HG03354 (cell line): Measurements from ENCODE around the gene LBX2.
"Not testable (repeated sequence)": the region's sequence is repeated elsewhere in the genome, so short reads cannot be mapped to it uniquely, and the experiment has no call there.

Experiments used
- ATAC-seq: cut with Tn5 transposase; IDR thresholded peaks from one replicate; pipeline ENCODE4 v1.9.1; 2021; ENCODE audit warnings: mild to moderate bottlenecking; ENCODE audit not compliant: unreplicated experiment, poor library complexity, severe bottlenecking

LBX2 gene

DNA sequence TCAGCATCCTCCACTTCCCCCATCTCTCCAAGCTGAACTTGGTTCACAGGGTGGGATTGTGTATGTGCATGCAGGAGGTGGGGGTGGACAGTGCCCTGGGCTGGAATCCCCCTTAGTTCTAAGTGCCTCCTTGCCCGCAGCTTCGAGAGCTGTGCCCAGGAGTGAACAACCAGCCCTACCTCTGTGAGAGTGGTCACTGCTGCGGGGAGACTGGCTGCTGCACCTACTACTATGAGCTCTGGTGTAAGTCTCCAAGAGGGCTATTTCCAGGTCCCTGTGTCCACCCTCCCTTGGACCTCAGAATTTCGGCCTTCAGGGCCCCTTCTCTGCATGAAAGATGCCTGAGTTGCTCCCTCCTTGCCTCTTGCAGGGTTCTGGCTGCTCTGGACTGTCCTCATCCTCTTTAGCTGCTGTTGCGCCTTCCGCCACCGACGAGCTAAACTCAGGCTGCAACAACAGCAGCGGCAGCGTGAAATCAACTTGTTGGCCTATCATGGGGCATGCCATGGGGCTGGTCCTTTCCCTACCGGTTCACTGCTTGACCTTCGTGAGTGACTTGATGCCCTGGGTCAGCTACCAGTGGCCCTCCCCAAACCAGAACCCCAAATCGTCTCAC lies 39.8 kb downstream of the LBX2 start:
- ATAC-seq: not testable (repeated sequence)

DNA sequence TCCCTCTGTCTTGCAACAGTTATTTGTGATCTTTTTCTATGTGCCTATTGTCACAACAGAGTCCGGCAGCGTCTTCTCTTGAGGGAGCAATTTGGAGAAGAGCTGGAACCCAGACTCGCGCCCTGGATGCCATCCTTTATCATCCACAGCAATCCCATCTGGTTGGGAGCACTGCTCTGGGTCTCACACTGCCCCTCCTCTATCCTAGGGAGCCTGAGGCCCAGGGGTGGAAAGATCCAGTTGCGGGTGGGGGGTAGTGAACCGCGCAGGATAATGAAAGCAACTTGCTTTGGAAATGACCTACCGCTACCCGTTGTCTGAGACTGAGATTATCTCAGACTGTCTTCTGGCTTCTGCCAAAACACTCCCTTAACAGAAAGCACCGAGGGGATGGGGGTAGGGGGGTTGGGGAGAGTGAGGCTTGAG lies 40.5 kb downstream of the LBX2 start:
- ATAC-seq: no peak

DNA sequence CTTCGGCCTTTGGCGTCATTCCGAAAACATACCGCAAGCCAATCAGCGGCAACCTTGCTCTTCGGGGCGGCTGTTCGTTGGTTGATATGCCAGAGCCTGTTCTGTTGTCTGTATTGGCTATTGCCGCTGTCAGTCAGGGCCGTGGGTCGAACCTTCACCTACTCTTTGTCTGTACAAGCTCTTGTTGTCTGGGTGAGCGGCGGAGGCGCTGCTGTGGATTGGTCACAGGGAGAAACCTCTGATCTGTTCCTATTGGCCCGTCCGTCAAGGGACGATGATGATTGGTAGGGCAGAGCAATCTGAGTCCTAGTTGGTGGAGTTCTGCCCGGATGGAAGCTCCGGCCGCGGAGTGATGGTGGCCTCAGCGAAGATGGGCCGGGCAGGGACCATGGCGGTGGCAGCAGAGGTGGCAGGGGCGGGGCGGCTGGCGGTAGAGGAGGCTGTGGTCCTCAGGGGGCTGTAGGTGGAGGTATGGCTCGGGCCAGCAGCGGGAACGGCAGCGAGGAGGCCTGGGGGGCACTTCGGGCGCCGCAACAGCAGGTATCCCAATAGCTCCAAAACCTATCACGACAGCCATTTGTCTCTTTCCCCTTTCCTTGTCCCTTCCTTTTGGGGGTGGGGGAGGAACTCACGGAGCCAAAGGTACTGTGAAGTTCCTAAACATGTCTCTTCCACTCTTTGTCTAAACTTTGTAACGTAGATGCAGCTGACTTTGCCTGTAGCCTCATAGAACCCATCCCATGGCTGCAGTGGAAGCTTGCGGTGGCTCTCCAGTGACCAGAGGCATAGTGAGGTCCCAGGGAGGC lies 41.1 kb downstream of the LBX2 start, which contains the start of gene WBP1:
TSS of gene WBP1 (plus strand) at position 307 of the 806 bp plus-strand sequence. CDS start at position 472, 165 bp downstream.
- peak; percentile 85 for ATAC-seq

DNA sequence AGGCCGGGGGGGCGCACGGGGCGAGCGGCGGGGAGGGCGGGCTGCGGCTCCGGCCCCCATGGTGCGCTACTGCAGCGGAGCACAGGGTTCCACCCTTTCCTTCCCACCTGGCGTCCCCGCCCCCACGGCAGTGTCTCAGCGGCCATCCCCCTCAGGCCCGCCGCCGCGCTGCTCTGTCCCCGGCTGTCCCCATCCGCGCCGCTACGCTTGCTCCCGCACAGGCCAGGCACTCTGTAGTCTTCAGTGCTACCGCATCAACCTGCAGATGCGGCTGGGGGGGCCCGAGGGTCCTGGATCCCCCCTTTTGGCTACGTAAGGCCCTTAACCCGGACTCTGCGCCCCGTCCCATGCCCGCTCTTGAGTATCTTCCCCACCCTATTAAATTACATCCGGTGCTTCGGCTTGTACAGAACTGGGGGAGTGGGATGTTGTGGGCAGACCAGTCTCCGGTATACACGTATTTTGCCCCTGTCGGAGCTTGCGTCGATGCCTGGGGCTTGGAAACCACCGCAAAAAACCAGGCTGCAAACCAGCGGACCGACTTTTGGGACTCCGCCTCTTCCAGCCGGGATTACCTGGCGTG lies 41.8 kb downstream of the LBX2 start:
- peak; percentile 42 for ATAC-seq

DNA sequence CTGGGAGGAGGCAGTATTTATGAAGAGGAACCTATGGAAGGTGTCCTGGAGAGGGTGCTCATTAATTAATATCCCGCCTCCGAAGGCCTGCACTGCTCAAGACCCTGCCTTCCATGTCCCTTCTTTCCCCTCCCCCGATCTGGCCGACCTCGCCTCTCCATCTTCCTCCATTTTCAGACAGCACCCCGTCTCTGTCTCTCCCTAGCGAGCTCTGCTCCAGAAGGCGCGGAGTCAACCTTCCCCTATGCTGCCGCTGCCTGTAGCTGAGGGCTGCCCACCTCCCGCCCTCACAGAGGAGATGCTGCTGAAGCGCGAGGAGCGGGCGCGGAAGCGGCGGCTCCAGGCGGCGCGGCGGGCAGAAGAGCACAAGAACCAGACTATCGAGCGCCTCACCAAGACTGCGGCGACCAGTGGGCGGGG lies 42.3 kb downstream of the LBX2 start:
- no peak for ATAC-seq

DNA sequence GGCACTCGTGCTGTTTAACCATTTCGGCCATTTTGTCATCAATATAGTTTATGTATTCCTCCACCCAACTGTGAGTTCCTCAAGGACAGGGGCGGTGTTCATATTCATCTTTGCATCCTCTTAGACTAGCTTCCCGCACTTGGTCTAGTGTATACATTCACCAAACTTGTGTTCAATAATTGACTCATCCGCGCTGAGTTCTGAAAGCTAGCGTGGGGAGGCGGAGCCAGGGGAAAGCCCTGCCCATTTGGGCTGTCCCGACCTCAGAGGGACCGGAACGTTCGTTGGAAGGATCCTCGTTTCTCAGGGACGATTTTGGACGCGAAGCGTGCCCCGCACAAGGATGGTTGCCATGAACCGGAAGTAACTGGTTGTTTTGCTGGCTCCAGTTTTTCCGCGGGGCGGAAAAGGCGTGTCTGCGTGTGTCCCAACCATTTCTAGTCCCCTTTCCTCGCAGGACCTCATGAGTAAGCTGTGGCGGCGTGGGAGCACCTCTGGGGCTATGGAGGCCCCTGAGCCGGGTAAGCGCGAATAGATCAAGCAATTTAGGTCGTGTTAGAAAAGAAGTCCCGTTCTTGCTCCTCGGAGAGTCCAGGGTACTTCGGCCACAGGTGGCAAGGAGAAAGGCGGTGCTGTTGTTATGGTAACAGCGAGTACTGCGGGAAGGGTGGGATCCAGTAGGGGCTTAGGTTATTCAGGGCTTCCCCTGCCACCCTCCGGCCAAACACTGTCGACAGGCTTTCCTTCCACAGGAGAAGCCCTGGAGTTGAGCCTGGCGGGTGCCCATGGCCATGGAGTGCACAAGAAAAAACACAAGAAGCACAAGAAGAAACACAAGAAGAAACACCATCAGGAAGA lies 44.5 kb downstream of the LBX2 start, which contains the start of gene INO80B:
TSS of gene INO80B (plus strand) at position 434 of the 858 bp plus-strand sequence. CDS start at position 464, 30 bp downstream.
- ATAC-seq: peak; percentile 38

DNA sequence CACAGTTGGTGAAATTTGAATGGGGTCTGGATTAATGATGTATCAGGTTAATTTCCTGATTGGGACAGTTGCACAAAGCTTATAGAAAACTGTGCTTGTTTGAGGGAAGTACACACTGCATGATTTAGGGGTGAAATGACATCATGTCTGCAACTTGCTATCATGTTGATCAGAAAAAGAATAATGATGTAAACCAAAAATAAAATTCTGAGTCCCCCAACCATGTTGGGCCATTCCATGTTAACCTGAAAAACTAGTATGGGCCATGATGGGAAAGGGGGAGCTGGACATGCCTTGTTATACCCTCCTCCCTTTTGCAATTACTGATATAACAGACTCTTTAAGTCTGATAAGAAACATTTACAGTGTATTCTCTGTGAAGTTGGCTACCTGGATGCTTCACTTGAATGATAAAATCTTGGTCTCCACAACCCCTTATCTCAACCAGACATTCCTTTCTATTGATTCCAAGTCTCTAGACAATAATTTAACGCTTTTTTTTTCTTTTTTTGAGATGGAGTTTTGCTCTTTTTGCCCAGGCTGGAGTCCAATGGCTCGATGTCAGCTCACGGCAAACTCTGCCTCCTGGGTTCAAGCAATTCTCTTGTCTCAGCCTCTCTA lies 48.7 kb downstream of the LBX2 start:
- no peak for ATAC-seq

DNA sequence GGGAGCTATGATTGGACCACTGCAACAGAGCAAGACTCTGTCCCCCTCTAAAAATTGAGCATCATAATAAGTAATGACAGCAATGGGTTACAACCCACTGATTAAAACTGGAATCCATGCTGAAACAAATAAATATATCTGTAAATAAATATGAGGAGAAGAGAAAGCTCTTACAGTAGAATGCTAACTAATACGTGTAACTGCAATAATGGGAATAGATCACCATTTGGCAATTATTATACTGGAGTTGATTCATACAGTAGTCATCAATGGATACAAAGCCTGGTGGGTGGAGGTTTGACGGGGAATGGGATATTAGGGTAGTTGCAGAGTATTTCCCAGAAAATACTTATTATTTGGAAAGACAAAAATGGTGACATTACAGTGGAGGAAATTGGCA lies 50.6 kb downstream of the LBX2 start:
- no peak for ATAC-seq
